Glutamatergic neuron (in vitro differentiated cells): ENCODE measurements around the gene SKAP2. TPM values are rescaled to one million over a fixed set of nuclear protein-coding genes. Genes with fewer than 3 reads are reported as not detected.

ENCODE experiments used
- DNase-seq: peaks from one replicate; pipeline ENCODE4 v3.0.0; 2022
- H3K27ac Mint-ChIP-seq: one replicate; pipeline ENCODE4 v1.8.0; 2020; ENCODE audit warnings: mild to moderate bottlenecking, mixed read lengths, inconsistent platforms; ENCODE audit not compliant: unreplicated experiment
- H3K27me3 Mint-ChIP-seq: one replicate; pipeline ENCODE4 v1.8.0; 2020; ENCODE audit warnings: mild to moderate bottlenecking, moderate library complexity, mixed read lengths, inconsistent platforms; ENCODE audit not compliant: unreplicated experiment
- H3K36me3 Mint-ChIP-seq: one replicate; pipeline ENCODE4 v1.8.0; 2020; ENCODE audit warnings: mild to moderate bottlenecking, mixed read lengths, inconsistent platforms; ENCODE audit not compliant: unreplicated experiment
- H3K4me1 Mint-ChIP-seq: one replicate; pipeline ENCODE4 v1.8.0; 2020; ENCODE audit warnings: mild to moderate bottlenecking, low read depth, mixed read lengths, inconsistent platforms; ENCODE audit not compliant: unreplicated experiment
- H3K4me3 Mint-ChIP-seq: one replicate; pipeline ENCODE4 v1.8.0; 2020; ENCODE audit warnings: mild to moderate bottlenecking, mixed read lengths, inconsistent platforms; ENCODE audit not compliant: unreplicated experiment
- H3K9me3 Mint-ChIP-seq: one replicate; pipeline ENCODE4 v1.8.0; 2020; ENCODE audit warnings: mild to moderate bottlenecking, moderate library complexity, mixed read lengths, inconsistent platforms; ENCODE audit not compliant: unreplicated experiment
- total RNA-seq: library from RNA; stranded (reverse); fragmentation: NEBNext Ultra II Directional; extraction: Animal tissue kit (Norgen Biotek cat#: 25700); gene quantifications from one replicate; pipeline ENCODE4 v1.2.1, GENCODE V29; 2021; ENCODE audit not compliant: unreplicated experiment
- TF ChIP-seq, protein P1 (sequence below): fragments of 200-600 bp; sonication (generic); IDR thresholded peaks from one replicate; pipeline ENCODE4 v1.5.0; 2021; ENCODE audit not compliant: partially characterized antibody, unreplicated experiment

The SKAP2 gene
- total RNA-seq, 1 donor from 2014 or later = 12.1 TPM

DNA sequence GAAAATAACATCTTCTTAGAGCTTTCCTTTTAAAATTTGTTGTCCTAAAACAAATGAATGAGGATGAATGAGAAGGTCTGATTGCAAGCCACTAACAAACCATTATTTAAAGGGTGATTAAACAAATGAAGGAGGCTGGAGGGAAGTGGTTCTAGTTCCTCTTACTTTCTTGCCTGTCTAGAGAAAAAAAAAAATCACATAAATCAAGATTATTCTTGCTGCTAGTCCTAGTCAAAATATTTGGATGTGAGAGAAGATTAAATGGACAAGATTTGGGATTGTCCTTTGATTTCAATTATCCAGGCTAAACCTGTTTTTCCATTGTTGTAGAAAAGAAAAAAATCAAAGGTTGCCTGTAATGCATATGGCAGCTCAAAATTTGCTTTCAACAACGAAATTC is 3.3 kb downstream of the SKAP2 start:
- Mint-ChIP-seq H3K9me3 (peaks cover 13% of the 10 kb centered on the region), H3K4me1 (peaks cover 6% of the 10 kb centered on the region), H3K27me3 (peaks cover 15% of the 10 kb centered on the region), H3K36me3 (no peaks in the 10 kb centered on the region), H3K27ac (no peak overlapping the region), H3K4me3 (no peak overlapping the region)
- DNase-seq = no peak
- TF ChIP-seq, protein P1, sequence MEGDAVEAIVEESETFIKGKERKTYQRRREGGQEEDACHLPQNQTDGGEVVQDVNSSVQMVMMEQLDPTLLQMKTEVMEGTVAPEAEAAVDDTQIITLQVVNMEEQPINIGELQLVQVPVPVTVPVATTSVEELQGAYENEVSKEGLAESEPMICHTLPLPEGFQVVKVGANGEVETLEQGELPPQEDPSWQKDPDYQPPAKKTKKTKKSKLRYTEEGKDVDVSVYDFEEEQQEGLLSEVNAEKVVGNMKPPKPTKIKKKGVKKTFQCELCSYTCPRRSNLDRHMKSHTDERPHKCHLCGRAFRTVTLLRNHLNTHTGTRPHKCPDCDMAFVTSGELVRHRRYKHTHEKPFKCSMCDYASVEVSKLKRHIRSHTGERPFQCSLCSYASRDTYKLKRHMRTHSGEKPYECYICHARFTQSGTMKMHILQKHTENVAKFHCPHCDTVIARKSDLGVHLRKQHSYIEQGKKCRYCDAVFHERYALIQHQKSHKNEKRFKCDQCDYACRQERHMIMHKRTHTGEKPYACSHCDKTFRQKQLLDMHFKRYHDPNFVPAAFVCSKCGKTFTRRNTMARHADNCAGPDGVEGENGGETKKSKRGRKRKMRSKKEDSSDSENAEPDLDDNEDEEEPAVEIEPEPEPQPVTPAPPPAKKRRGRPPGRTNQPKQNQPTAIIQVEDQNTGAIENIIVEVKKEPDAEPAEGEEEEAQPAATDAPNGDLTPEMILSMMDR = no peak

DNA sequence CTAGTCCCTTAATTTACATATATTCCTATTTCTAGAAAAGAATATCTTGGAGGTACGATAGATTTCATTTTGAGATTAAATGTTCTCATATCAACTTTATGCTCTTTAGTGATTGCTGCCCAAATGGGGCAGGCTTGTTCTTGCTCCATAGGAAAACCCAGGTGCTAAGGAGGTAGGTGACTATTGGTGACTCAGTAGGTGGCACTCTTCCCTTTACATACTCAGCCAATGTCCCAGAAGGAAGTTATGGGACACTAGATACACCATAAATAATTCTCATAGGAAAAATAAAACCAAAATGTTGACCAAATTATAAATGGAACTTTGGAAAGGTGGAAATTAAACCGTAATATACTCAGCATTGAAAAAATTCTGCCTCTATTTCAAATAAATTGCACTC is 4.0 kb downstream of the SKAP2 start:
- Mint-ChIP-seq H3K4me3 (no peak overlapping the region), H3K4me1 (peaks cover 6% of the 10 kb centered on the region), H3K9me3 (peaks cover 11% of the 10 kb centered on the region), H3K27ac (no peak overlapping the region), H3K36me3 (no peaks in the 10 kb centered on the region), H3K27me3 (peaks cover 15% of the 10 kb centered on the region)
- TF ChIP-seq, protein P1 = no peak
- DNase-seq = no peak

DNA sequence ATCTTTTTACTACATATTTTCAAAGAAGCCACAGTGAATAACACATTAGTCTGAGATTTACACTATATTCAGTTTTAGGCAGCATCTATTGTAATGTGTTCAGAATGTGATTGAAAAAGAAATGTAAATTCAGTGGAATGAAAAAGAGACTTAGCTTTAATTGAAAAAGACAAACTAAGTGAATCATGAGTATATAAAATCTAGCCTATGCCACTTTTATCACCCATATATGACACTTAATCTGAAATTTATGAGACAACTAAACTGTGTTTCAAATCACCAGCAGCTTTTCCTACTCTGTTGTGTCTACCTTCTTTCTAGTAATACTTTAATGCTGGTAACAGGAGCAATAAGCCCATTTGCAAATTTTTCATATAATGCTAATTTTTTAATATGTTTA is 4.7 kb downstream of the SKAP2 start:
- H3K4me3 Mint-ChIP-seq = no peak overlapping the region

DNA sequence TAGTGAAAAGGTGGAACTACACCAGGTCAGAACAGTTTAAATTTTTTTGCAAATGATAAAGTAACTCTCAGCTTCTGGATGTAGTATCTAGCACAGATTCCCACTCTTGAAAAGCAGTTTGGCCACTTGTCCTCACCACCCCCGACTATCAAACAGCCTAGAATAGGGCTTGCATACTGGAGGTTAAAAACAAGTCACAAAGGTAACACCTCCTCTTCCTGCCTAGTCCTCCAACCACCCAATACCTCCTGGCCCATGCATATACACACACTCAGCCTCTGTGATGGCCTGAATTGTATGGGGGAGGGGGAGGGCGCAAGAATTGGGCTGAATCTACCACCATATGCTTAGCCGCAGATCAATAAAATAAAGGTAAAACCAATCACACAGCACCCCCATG is 5.7 kb downstream of the SKAP2 start:
- Mint-ChIP-seq H3K36me3 (no peaks in the 10 kb centered on the region), H3K9me3 (peaks cover 6% of the 10 kb centered on the region), H3K4me3 (no peak overlapping the region), H3K27ac (no peak overlapping the region), H3K4me1 (peaks cover 3% of the 10 kb centered on the region), H3K27me3 (peaks cover 11% of the 10 kb centered on the region)
- no peak for DNase-seq
- TF ChIP-seq, protein P1 = no peak

More for the DNA sequence above, 4.7 kb downstream of the SKAP2 start:
- TF ChIP-seq, protein P1 = no peak
- Mint-ChIP-seq H3K9me3 (peaks cover 6% of the 10 kb centered on the region), H3K4me1 (peaks cover 6% of the 10 kb centered on the region), H3K27ac (no peak overlapping the region), H3K36me3 (no peaks in the 10 kb centered on the region), H3K27me3 (peaks cover 15% of the 10 kb centered on the region)
- DNase-seq = no peak

DNA sequence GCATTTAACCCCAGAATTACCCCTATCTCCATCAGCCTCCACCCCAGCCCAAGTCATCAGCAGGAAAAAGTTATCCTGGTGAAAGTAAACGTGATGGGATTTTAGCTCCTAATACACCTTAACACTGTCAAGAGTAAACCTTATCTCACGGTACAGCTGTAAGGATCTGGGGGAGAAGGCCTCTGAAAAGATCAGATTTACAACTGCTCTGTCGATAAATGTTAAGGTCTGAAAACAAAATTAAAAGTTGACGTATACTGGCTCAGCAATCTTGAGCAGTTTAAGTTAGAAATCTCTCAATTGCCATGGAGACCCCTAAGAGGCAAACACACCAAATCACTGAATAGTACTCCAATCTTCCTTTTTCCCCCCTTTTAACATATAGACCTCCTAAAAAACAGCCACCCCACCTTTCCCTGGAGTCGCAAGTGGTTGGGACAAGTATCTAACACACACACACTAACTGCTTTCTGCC is 6.1 kb downstream of the SKAP2 start:
- Mint-ChIP-seq H3K4me1 (peaks cover 2% of the 10 kb centered on the region), H3K4me3 (no peak overlapping the region), H3K36me3 (no peaks in the 10 kb centered on the region), H3K27ac (no peak overlapping the region), H3K9me3 (peaks cover 6% of the 10 kb centered on the region), H3K27me3 (peaks cover 11% of the 10 kb centered on the region)
- DNase-seq = no peak
- TF ChIP-seq, protein P1 = no peak
